IPS DF 19.7 (cell line): Measurements from ENCODE around the gene UNC5A.

Source experiments
- DNase-seq: peaks from one replicate; pipeline ENCODE4 v3.0.0-alpha.2; 2013; ENCODE audit warnings: low read depth, low spot score

Gene UNC5A

GRCh38 chr5:176846335-176847140 lies 36.2 kb downstream of the UNC5A start:
- DNase-seq: no peak

DNA sequence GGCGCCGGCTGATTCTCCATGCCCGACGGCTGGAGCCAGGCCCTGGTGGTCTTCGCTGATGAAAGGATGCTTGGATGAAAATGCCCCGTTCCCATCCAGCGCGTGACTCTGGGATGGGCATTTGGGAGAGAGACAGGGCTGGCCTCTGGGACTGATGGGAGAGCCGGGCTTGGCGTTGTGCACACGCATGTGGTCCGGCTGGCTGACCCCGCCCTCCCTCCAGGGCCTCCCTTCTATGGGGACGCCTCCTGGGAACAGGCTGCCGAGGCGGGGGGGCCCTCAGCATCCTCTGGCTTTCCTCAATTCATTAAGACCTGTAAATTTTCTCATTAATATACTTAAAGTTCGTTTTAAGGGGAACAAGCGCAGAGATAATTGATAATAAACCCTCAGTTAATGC lies 36.8 kb downstream of the UNC5A start:
- DNase-seq: no peak

- no peak for DNase-seq
Measured at GRCh38 chr5:176847726-176848290, 37.4 kb downstream of the UNC5A start.

GRCh38 chr5:176848651-176849050 lies 38.3 kb downstream of the UNC5A start:
- DNase-seq: no peak

- no peak for DNase-seq
Measured at GRCh38 chr5:176849611-176850227, 39.4 kb downstream of the UNC5A start.

DNA sequence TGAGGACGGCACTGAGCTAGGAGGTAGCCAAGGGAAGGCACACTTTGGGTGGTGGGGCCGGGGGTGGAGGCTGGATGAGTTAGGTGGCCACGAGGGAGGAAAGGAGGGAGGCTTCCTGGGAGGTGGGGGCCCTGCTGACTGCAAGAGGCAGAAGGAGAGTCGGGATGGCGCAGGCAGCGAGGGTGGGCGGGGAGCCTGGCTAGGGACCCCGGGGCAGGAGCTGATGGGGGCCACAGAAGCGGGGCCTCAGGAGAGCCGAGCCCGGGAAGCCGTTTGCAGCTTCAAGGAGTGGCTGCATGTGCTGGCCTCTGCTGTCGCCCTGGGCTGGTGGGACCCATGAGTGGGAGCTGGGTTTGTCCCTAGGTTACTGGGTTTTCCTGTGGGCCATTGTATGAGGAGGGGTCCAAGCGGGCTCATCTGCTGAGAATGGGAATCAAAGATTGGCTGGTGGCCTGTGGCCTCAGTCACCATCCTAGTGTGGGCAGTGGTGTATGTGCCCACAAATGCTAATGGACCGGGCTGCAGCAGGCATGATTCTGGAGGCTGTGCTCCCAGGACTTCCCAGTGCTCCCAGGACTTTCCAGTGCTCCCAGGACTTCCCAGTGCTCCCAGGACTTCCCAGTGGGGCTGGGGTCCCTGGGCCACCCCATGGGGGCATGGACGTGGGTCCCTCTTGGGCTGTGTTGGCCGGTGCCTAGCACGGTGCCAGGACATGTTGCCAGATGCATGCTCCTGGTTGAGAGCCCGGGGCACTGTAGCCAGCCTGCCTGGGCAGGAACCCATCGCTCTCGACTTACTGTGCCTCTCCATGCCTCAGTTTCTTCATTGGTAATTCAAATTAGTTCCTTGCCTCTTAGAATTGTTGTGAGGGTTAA lies 40.2 kb downstream of the UNC5A start:
- DNase-seq: no peak

DNA sequence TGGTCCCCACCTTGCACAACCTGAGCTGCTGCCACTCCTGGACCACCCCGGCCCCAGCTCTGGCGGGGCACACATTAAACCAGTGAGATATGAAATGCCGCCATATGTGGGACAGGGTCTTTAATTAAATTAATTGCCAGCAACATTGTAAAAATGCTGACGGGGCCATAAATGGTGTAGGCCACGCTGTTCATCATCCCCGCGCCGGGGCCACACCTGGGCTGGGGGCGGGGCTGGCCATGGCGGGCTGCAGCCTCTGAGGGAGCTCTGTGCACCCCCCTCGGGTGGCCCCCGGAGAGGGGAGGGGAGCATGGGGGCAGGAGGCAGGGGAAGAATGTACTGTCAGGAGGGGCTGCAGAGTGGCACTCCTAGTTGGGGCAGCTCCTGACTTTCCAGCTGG lies 41.0 kb downstream of the UNC5A start:
- DNase-seq: no peak

DNA sequence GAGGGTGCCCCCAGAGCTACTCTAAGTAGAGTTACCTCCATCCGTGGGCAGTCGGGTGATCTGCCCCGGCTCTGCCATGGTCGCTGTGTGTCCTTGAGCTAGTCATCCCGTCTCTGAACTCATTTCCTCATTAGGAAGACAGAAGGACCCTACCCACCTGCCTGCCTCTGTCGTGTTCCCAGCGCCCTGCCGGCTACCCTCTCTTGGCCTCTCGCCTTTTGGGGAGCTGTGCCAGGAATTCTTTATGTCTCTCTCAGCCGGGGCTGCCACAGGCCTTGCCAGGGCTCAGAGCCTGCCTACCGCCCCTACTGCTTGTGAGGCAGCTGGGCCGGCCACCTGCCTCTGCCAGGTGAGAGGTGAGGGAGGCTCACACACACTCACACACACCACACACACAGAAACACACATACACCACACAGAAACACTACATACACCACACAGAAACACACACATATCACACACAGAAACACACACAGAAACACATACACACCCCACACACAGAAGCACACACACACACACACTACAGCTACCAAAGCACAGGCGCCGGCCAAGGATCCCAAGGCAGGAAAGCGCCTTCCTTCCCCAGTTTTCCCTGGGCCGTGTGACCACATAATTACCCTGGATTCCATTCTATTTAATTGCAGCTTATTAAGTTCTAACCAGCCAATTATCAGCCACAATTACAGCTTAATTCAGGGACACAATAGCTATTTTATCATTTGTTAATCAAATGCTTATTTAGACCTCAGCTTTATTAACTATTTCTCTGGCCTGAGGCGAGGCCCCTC lies 41.7 kb downstream of the UNC5A start:
- no peak for DNase-seq

GRCh38 chr5:176853151-176853778 lies 42.9 kb downstream of the UNC5A start:
- DNase-seq: no peak

GRCh38 chr5:176854164-176854563 lies 43.8 kb downstream of the UNC5A start:
- DNase-seq: no peak

DNA sequence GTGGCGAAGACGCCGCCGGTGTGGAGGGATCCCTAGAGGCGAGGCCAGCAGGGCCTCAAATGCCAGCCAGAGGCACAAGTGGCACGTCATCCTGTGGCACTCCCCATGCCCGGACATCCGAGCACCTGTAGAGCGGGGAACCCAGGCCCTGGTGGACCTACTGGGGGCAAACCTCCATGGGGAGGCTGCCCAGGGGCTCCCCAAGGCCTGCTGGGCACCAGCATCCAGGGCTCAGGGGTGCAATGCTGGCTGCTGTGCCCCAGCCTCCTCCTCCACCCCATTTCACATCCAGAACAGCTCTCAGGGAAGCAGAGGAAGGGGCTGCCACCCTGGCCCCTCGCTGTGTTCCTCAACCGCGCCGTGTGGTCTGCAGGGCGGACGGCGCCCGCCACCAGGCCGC lies 45.2 kb downstream of the UNC5A start:
- DNase-seq: no peak

DNA sequence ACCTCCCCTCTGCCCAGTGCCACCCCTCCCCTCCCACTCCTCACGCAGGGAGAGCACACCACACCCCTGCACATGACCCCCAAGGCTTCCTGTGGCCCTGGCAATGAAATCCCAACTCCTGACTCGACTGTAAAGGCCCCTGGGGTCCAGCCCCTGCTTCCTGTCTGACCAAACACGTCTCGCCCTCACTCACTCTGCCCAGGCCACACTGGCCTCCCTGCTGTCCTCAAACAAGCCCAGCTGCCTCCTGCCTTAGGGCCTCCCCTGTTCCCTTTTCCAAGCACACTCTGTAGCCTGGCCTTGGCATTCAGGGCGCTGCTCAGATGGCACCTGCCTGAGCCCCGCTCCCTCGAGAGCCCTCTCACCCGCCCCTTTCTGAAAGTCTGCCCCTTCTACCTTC lies 46.4 kb downstream of the UNC5A start:
- DNase-seq: no peak

- DNase-seq: no peak
Measured at GRCh38 chr5:176857216-176857893, 47.0 kb downstream of the UNC5A start.

DNA sequence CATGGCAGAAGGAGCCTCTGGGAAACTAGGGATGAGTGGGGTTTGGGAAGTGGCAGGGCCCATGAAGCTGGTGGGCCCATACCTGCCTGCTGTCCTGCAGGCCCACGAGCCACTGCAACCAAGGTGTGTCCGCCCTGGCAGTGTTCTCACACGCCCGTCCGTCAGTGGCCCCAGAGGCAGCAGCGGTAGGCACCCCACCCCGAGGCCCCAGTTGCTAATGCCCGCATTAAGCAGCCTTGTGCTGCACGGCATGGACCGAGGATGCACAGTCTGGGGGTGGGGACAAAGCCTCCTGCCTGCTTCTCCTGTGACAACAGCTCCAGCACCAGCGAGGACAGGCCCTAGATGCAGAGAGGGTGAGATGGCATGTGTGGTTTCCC lies 47.5 kb downstream of the UNC5A start:
- DNase-seq: no peak

- no peak for DNase-seq
Measured at GRCh38 chr5:176859916-176860315, 49.6 kb downstream of the UNC5A start.

DNA sequence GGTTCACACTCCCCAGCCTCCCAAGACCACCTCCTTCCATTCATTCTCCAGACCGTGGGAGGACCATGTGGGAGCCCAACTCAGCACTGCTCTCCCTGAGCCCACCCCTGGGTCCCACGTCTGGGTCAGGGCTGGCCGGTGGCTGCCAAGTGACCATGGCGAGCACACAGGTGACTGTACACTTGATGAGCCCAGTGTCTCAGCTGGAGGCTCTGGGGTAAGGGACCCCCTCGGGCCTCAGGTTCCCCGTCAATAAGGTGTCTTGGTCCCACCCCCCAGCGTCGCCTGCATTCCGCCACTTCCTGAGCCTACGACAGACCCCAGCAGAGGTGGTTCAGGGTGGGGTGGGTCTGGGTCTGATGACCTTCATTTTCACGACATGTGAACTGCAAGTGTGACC lies 50.0 kb downstream of the UNC5A start:
- DNase-seq: no peak

- no peak for DNase-seq
Measured at GRCh38 chr5:176861276-176861675, 50.9 kb downstream of the UNC5A start.

DNA sequence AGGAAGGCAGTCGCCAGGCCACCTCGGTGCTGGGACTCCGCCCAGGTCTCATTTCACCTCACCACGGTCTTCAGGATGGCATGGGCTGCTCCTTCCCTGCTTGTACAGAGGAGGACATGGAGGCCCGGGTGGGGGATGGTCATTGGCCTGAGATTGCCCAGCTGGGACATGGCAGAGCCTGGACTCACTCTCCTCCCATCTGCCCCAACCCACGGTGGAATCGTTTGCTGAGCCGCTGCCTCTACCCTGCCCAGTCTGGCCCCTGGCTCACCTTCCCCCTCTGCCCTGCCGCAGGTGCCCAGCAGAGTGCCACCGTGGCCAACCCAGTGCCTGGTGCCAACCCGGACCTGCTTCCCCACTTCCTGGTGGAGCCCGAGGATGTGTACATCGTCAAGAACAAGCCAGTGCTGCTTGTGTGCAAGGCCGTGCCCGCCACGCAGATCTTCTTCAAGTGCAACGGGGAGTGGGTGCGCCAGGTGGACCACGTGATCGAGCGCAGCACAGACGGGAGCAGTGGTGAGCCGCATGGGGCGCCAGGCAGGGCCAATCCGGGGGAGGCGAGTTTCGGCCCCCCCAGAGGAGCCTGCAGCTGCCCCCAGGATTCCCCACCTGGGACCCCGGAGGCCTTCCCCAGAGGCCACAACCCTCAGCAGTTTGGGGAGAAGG lies 52.1 kb downstream of the UNC5A start:
- DNase-seq: no peak

GRCh38 chr5:176863041-176863764 lies 52.8 kb downstream of the UNC5A start:
- no peak for DNase-seq
